HG03280 (cell line): ENCODE results near the gene TIMM17B.
A peak's percentile ranks its signal among the peaks of the same experiment; 100 is the strongest.

Source experiments
- ATAC-seq: cut with Tn5 transposase; IDR thresholded peaks from one replicate; pipeline ENCODE4 v1.9.1; 2021; ENCODE audit warnings: mild to moderate bottlenecking, moderate library complexity; ENCODE audit not compliant: unreplicated experiment

Gene TIMM17B

DNA sequence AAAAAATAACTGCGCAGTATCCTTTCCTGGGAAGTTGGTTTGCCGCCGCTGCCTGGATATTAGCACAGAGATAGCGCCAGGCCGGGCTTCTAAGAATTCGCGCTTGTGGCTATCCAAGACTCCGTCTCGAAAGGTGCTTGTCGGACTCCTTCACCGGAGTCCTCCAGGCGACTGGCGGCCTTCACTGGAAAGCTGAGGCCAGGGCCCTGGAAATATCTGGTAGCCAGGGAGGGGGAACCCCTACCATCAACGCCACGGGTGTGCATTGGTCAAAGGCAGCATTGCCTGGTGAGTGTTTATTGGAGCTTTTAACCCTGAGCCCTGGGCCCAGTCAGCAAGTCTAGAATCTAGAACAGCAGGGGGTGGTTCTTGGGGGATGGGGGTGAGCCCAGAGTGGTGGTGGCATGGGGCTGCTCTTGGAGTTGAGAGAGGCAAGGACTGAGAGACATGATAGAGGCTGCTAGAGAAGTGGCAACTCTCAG lies 21.8 kb upstream of the TIMM17B start:
- peak; percentile 21 for ATAC-seq

DNA sequence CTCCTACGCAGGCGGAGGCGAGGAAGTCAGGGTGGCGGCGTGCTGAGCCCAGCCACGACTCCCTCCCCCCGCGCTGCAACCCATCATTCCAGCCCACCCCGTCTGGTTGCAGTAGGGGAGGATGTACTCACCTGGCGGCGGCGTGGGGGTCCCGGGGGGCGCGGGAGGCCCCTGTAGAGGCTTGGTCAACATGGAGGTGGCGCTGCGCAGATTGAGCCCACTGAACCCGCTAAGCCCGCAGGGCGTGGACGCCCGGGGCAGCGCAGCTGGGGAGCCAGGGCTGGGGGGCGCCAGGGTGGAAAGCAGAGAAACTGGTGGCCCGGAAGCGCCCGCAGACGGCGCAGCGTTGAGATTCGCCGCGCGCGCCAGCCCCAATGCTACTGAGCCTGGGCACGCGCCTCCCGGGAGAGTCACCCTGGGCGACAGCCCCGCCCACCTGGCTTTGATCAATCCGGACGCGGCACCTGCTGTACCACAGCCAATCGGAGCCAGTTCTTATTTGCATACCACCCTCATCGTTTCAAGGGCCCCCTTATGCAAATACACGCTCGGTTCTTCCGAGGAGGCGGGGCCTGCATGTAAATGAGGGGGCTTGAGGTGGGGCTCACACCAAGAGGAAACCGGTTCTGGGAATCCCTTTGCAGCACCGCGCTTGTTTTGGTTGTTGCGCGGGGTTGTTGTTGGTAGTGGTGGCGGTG lies 21.2 kb upstream of the TIMM17B start, which contains the start of gene PIM2:
Gene PIM2 (minus strand): TSS at position 382 of the 698 bp plus-strand sequence. CDS start 190 bp downstream, at position 192.
- peak; percentile 72 for ATAC-seq

DNA sequence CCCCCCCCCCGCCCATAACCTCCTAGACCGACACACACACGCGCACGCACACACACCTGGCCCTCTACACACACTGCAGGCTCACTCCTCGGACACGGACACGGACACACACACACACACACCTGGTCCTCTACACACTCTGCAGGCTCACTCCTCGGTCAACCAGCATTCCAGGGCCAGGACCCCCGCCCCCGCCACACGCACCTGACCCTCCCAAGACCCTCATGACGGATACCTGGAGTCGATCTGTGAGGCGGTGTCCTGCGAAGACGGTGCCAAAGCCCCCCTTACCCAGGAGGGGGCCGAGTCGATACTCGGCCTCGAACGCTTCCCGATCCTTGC lies 20.7 kb upstream of the TIMM17B start:
- ATAC-seq: no peak

DNA sequence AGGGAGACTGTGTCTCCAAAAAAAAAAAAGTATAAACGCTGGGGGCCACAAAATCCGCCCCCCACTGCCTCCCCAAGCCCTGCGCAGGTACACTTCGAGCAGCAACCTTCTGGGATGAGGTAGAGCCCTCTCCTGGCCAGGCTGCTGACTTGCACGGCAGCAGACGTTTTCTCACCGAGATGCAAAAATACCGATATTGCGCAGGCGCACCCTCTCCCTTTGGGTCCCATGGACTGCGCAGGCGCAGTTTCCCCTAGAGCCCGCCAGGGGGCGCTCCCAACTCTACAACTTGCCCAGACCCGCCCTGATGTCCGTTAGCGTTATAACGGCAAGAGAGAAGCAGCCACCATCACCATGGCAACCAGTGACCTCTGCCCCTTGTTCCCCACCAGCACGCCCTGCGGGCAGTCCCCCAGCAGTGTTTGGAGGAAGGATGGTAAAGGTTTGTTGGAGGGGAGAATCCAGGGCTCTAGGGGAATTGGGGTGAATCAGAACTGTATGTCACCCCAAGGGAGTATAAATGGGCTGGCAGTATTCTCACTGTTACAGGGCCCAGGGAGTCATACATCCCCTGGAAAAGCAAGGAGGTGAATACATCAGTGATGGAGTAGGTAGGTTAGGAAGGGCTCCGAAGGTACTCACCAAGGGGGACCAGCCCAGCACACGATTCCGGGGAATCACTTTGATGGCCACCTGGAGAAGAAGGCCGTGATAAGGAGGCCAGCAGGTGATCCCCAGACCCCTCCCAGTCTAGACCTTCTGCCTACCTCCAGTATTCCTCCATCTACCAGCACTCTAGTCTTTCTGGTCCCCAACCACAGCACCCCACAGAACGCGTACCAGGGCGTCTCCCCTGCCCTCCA lies 19.8 kb upstream of the TIMM17B start:
- peak; percentile 25 for ATAC-seq

DNA sequence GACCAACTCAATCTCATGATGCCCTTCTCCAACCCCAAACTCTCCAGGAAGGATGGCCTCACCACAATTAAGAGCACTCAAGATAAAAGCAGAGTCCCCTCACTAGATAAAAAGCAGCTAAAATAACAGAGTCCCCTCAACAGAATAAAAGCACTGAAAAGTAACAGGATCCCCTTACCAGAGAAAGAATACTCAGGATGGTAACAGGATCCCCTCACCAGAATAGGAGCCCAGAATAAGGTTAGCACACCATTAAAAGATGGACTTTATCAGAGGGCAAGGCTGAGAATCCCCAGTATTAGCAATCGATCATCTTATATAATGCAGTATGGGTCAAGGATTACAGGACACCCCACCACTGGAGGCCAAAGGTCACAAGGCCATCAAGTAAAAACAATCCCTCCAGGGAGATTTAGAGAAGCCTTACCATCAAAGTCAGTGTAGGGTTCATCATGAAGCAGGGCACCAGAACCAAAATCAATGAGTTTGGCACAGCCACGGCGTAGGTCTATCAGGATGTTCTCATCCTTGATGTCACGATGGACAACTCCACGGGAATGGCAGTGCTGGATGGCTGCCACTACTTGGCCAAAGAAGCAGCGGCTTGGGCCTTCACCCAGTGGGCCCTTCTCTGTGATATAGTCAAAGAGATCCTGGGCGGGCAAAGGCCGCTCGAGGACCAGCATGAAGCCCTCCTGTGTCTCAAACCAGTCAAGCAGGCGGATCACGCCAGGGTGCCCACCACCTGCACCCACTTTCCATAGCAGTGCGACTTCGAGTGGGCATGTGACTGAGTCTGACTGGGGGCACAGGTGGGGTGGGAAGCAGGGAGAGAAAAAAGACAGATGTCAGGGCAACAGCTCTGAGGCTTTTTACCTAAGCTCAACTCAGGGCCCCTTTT lies 17.3 kb upstream of the TIMM17B start:
- ATAC-seq: no peak

DNA sequence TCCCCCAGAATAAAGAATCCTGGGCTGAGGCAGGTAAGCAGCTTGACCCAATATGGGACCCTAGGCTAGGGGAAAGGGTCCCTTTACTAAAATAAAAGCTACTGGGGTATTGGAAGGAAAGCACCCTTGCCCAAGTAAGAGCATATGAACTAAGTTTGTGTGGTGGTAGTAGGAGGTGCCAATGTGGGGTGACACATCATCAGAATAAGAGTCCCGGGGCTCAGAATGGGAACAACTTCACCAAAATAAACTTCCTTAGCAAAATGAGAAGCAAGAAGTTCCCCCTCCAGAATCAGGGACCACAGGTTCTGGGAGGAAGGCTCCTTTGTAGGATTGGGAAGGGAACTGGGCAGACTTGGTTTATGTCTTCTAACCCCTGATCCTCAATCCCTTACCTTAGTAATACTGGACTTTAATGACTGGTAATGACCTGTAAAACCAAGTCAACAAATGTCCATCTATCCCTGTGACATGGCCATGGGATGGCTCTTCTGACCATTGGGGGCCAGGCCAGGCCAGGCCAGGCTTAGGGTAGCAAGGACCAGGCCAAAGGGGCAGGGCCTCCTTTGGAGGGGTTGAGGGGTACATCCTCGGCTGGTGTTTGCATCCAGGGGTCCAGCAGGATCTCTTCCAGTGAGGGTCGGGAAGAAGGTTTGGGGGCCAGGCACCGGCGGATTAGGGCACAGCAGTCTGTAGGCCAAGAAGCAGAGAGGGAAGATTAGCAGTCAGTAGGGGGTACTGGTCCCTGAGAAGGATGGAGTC lies 16.2 kb upstream of the TIMM17B start:
- ATAC-seq: no peak

DNA sequence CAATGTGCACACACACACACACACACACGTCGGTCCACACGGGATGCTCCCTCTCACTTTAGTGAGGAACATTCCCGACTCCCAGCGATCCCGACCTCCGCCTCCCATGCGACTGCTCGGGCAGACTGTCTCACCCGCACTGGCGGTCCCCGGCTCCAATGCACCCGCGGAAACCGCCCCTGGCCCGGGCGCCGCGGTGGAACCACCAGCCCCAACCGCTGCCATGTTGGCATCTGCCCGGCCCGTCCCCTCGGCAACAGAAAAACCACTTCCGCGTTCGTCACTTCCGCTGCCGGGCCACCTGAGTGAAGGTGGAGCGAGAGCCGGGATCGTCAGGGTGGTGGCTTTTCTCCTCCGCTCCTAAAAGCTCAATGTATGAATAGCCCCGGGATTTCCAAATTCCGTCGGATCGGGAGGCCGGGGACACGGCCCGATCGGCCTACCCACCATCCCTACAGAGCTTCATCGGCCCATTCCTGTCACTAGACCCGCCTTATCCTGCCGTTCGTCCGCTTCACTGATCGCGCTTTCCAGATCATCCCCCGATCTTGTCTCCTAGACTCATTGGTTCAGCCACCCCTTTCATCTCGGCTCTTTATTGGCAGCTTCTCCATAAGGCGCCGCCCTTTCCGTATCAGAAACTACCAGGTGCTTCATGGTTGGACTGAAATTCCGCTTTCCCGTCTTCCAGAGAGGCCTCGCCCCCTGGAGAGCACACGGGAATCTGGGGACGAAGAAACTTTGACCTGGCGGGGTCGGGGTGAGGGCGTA lies 14.0 kb upstream of the TIMM17B start, which contains the start of gene SLC35A2:
Gene SLC35A2 (minus strand): TSS at position 235 of the 771 bp plus-strand sequence. CDS start 10 bp downstream, at position 225.
- peak; percentile 56 for ATAC-seq

DNA sequence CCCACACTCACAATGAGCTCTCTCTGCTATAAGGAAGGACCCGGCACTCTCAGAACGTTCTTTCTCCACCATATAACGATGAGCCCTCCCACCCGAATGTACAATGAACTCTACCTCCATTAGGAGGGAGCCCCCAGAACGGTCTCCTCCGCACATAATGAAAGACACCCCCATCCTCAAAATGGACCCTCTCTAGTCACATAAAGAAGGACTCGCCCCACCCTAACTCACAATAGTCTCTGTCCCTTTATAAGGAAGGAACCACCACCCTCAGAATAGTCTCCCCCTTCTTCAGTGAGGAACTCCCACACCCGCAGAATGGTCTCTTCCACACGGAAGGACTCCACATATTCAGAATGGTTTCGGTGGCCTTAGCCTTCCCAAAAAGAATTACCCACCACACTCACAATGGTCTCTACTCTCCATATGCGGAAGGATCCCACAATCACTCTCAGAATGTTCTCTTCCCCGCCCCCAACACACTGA lies 13.4 kb upstream of the TIMM17B start:
- no peak for ATAC-seq

DNA sequence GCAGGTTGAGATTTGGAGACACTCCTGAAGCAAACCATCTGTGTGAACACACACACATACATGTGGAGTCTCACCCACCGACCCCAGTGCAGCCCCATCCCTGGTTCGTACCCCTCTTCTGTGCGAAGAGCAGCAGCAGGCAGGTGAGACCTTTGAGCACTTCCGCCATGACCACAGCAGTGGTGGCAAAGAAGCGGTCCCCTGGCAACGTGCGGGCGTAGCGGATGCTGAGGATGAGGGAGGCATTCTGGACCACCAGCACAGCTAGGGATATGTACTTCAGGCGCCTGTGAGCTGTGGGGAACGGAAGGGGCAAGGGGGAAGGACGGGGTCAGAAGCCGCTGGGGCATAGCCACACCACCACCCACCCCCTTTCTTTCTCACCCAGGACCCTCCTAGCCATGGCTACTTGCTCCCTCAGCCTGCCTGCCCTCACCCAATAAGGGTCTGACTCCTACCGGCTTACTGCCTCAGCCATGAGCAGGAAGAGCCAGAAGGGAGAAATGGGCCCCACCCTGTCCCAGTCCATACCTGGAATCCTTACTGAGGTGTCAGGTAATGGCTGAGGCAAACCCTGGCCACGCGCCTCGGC lies 12.2 kb upstream of the TIMM17B start:
- no peak for ATAC-seq

DNA sequence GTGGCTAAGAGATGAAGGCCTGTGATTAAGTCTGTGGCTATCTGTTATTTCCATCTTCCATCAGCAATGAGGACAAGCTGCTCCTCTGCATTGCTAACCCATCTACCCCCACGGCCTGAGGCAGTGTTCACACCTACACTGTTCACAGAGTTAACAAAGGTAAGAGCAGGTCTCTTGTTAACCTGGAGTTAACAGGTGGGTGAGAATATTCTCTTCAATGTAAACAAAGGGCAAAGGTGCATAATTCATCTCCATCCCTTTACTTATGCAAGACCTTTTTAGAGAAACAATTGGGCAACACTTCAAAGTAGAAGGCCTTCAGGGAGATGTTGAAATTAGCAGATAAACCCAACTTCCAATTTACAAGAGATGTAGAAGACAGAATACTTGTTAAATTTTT lies 11.0 kb upstream of the TIMM17B start:
- no peak for ATAC-seq

DNA sequence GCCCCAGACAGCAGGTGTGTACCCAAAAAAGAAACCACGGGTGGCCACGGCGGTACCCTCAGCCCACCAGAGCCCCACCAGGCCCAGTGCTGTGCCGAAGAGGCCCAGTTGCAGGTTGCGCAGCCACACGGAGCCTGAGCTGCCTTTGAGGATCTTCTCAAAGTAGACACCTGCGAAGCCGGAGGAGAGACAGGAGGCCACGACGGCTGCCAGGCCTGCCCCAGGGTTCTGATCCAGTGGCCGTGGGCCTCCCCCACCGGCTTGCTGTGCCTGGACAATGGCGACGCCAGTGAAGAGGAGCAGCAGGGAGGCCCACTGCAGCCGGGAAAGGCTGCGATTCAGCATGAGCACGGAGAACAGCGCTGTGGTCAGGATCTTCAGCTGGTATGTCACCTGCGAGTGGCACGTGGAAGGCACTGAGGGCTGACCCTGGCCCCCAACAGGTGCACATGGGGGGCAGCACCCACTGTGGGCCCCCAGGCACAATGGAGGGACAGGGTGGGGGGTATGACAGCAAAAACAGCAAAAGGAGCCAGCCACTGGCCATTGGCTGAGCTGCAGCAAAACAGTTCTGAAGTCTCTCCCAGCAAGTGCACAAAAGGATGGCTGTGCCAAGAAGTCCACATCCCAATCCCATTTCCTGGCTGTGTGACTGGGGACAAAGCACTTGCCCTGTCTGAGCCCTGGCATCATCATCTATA lies 7.7 kb upstream of the TIMM17B start:
- no peak for ATAC-seq

DNA sequence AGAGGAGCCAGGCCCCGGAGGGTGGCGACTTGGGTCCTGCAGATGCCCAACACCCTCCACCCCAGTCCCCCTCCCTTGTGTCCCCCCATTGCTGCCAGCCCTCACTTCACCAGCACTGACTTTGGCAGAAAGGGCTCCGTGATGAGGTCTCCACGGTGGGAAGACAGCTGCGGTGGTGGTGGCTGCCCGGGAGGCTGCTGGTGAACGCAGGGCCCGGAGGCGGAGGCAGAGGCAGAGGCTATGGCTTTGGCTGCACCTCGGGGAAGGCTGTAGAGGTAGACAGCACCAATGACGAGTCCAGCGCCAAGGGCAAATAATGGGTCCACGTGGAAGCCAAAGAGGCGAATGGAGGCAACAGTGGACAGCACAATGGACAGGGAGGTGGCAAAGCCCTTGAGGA lies 7.1 kb upstream of the TIMM17B start:
- ATAC-seq: no peak

DNA sequence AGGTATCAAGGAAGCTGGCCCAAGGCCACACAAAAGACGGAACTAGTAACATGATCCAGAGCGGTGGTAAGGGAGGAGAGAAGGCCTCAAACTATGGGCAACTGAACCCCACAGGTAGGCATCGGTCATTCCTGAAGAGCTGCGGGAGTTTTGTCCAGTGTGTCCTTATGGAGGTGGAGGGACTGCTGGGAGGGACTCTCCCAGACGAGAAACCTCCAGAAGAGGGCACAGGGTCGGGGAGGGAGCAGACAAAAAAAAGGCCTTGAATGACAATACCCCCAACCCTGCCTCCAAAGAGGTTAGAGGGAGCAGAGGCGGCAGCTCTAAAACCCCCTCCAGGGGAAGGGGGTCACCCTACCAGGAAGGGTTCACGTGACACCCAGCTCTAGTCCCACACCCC lies 6.6 kb upstream of the TIMM17B start:
- no peak for ATAC-seq

DNA sequence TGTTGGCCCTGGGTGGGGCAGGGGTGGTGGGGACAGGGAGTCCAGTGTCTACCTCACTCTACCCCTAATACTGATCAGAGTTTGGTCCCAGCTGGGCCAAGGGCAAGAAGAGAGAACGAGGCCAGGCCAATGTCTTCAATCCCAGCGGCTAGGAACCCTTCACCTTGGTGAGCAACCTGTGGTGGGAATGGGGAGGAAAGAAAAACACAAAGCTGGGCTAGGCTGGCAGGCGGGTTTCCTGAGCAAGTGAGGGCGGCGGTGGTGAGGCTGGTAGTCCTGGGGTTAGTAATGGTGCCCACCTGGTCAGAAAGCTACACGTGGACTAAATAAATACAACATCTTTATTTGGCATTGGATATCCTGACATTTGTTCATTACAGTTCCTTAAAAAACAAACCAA lies 5.7 kb upstream of the TIMM17B start:
- ATAC-seq: no peak

DNA sequence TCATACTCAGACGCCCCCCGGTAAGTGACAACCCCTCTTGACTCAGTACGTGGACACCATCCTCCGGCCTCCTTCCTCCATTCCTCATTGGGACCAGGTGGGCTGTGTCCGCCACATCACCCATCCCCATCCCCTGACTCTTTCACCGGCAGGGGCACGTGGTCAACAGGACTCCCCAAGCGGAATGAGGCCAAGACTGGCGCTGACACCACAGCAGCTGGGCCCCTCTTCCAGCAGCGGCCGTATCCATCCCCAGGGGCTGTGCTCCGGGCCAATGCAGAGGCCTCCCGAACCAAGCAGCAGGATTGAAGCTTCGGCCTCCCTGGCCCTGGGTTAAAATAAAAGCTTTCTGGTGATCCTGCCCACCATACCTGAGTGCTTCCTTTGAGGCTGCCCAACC lies 5.2 kb upstream of the TIMM17B start:
- no peak for ATAC-seq

DNA sequence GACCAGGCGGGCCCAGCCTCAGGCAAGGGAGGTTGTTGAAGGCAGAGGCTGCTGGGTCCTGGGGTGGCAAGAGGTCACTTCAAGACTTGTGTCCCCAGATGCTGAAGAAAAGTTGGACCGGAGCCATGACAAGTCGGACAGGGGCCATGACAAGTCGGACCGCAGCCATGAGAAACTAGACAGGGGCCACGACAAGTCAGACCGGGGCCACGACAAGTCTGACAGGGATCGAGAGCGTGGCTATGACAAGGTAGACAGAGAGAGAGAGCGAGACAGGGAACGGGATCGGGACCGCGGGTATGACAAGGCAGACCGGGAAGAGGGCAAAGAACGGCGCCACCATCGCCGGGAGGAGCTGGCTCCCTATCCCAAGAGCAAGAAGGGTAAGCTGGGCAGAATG lies 4.6 kb upstream of the TIMM17B start:
- no peak for ATAC-seq

DNA sequence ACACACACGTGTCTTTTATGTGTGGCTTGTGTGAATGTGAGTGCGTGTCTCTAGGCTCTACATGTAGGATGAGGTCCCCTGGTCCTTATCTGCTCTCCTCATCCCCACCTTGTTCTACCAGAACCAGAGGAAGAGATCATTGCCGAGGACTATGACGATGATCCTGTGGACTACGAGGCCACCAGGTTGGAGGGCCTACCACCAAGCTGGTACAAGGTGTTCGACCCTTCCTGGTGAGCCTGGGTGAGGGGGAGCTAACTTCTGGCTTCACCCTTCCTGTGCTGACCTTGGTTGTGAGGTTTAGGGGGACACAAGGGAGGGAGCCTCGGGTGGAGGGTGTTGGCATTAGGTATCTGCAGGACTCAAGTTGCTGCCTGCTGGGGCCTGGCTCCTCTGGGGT lies 3.5 kb upstream of the TIMM17B start:
- no peak for ATAC-seq

DNA sequence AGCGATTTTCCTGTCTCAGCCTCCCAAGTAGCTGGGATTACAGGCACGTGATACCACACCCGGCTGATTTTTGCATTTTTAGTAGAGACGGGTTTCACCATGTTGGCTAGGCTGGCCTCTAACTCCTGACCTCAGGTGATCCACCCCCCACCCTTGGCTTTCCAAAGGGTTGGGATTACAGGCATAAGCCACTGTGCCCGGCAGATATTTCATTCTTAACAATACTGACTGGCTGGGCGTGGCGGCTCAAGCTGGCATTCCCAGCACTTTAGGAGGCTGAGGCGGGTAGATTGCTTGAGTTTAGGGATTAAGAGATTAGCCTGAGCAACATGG lies 1.5 kb upstream of the TIMM17B start:
- no peak for ATAC-seq
